Liver (tissue), 9 donors: ENCODE measurements around the gene KHSRP. TPM values are rescaled to one million over a fixed set of nuclear protein-coding genes. Genes with fewer than 3 reads are reported as not detected.

ENCODE experiments used
- DNase-seq: peaks from one replicate; pipeline ENCODE4 v3.0.0-alpha.2; 2017; ENCODE audit warnings: low spot score
- H3K27ac ChIP-seq, 2 donors: one replicate each; pipeline ENCODE4 v1.7.0; 2013; ENCODE audit warnings: inconsistent platforms in 2 of 2, low read length in 2 of 2, control low read depth in 1 of 2, low read depth in 1 of 2, mild to moderate bottlenecking in 1 of 2
- H3K27me3 ChIP-seq, 4 donors: one replicate each; pipeline versions ENCODE4 v1.6.1 to v1.7.0; 2013; ENCODE audit warnings: low read length in 3 of 4, inconsistent platforms in 1 of 4, mild to moderate bottlenecking in 1 of 4, moderate library complexity in 1 of 4; ENCODE audit not compliant: control insufficient read depth in 4 of 4, insufficient read depth in 4 of 4
- H3K36me3 ChIP-seq, 4 donors: one replicate each; pipeline versions ENCODE4 v1.6.1 to v1.7.0; 2013; ENCODE audit warnings: low read length in 3 of 4, mild to moderate bottlenecking in 3 of 4, low read depth in 1 of 4, moderate library complexity in 1 of 4; ENCODE audit not compliant: control insufficient read depth in 4 of 4, insufficient read depth in 3 of 4
- H3K4me1 ChIP-seq, 4 donors: one replicate each; pipeline versions ENCODE4 v1.6.1 to v1.7.0; 2013; ENCODE audit warnings: low read length in 3 of 4, mild to moderate bottlenecking in 3 of 4, moderate library complexity in 1 of 4; ENCODE audit not compliant: control insufficient read depth in 4 of 4, insufficient read depth in 4 of 4
- H3K4me3 ChIP-seq, 3 donors: one replicate each; pipeline versions ENCODE4 v1.6.1 to v1.7.0; 2013; ENCODE audit warnings: low read length in 3 of 3, control low read depth in 1 of 3, low read depth in 1 of 3, mild to moderate bottlenecking in 1 of 3
- H3K9ac ChIP-seq, 2 donors: one replicate each; pipeline ENCODE4 v1.7.0; 2013; ENCODE audit warnings: low read length in 2 of 2, mild to moderate bottlenecking in 2 of 2, moderate library complexity in 2 of 2, control low read depth in 1 of 2, low read depth in 1 of 2
- H3K9me3 ChIP-seq, 4 donors: one replicate each; pipeline versions ENCODE4 v1.6.1 to v1.7.0; 2013; ENCODE audit warnings: low read length in 3 of 4; ENCODE audit not compliant: control insufficient read depth in 4 of 4
- EGR1 ChIP-seq, 2 donors: IDR thresholded peaks; 2 replicates each; pipeline ENCODE4 v1.6.1; 2016 to 2018; ENCODE audit warnings: antibody characterized with exemption in 2 of 2, low read depth in 2 of 2
- FOXA1 ChIP-seq: IDR thresholded peaks from 2 replicates; pipeline ENCODE4 v1.6.1; 2016; ENCODE audit warnings: antibody characterized with exemption
- FOXA2 ChIP-seq: IDR thresholded peaks from 2 replicates; pipeline ENCODE4 v1.6.1; 2016; ENCODE audit warnings: antibody characterized with exemption
- GABPA ChIP-seq, 2 donors: IDR thresholded peaks in 1 of 2; conservative IDR thresholded peaks in 1 of 2; 2 replicates each; pipeline ENCODE4 v1.6.1; 2016; ENCODE audit warnings: antibody characterized with exemption in 2 of 2, mild to moderate bottlenecking in 1 of 2, moderate library complexity in 1 of 2
- HNF4A ChIP-seq, 2 donors: conservative IDR thresholded peaks; 2 replicates each; pipeline ENCODE4 v1.6.1; 2016; ENCODE audit warnings: antibody characterized with exemption in 2 of 2, mild to moderate bottlenecking in 2 of 2
- HNF4G ChIP-seq: IDR thresholded peaks from 2 replicates; pipeline ENCODE4 v1.6.1; 2016; ENCODE audit warnings: antibody characterized with exemption
- JUND ChIP-seq, 2 donors: IDR thresholded peaks; 2 replicates each; pipeline ENCODE4 v1.6.1; 2016; ENCODE audit warnings: antibody characterized with exemption in 2 of 2
- NR2F2 ChIP-seq: IDR thresholded peaks from 2 replicates; pipeline ENCODE4 v1.6.1; 2016; ENCODE audit warnings: antibody characterized with exemption
- RAD21 ChIP-seq, 2 donors: IDR thresholded peaks; 2 replicates each; pipeline ENCODE4 v1.6.1; 2016; ENCODE audit warnings: antibody characterized with exemption in 2 of 2, mild to moderate bottlenecking in 2 of 2
- RXRA ChIP-seq, 2 donors: IDR thresholded peaks; 2 replicates each; pipeline ENCODE4 v1.6.1; 2017 to 2018; ENCODE audit warnings: antibody characterized with exemption in 2 of 2, mild to moderate bottlenecking in 1 of 2
- SP1 ChIP-seq: IDR thresholded peaks from 2 replicates; pipeline ENCODE4 v1.6.1; 2018; ENCODE audit warnings: antibody characterized with exemption, mild to moderate bottlenecking
- TAF1 ChIP-seq: conservative IDR thresholded peaks from 2 replicates; pipeline ENCODE4 v1.6.1; 2016; ENCODE audit warnings: antibody characterized with exemption, mild to moderate bottlenecking
- YY1 ChIP-seq: IDR thresholded peaks from 2 replicates; pipeline ENCODE4 v1.6.1; 2016; ENCODE audit warnings: antibody characterized with exemption, mild to moderate bottlenecking
- WGBS: extraction: QIAGEN DNeasy Blood & Tissue Kit; methylation state at CpG from one replicate; pipeline ENCODE4 v1.1.7; 2013; 5-methylcytosine and 5-hydroxymethylcytosine counted together
- polyA plus RNA-seq, 2 donors: library from polyadenylated mRNA; stranded (reverse) in 1 of 2; unstranded in 1 of 2; fragments of 200-250 nt in 1 of 2; fragments of >200 nt in 1 of 2; fragmentation: Nextera tagmentation in 1 of 2; extraction: Ambion mirVana in 1 of 2; gene quantifications; one replicate each; pipeline versions ENCODE4 v1.2.1 to v1.2.3, GENCODE V29; 2013 to 2015
- total RNA-seq, 2 donors: library from RNA; depleted of rRNA; stranded (reverse); fragments of >200 nt; gene quantifications; one replicate each; pipeline ENCODE4 v1.2.3, GENCODE V29; 2014
- TF ChIP-seq, protein P1 (sequence below): IDR thresholded peaks from 2 replicates; pipeline ENCODE4 v1.6.1; 2016; ENCODE audit warnings: antibody characterized with exemption
- TF ChIP-seq, protein P2 (sequence below): fragments of 150-350 bp; IDR thresholded peaks from 2 replicates; pipeline ENCODE4 v1.5.1; 2017; ENCODE audit warnings: improper control_type of control experiment, low read depth, low read length; ENCODE audit not compliant: missing input control
- TF ChIP-seq, protein P3 (sequence below): IDR thresholded peaks from 2 replicates; pipeline ENCODE4 v1.6.1; 2016; ENCODE audit warnings: antibody characterized with exemption
- TF ChIP-seq, protein P4 (sequence below): IDR thresholded peaks from 2 replicates; pipeline ENCODE4 v1.6.1; 2016; ENCODE audit warnings: antibody characterized with exemption, mild to moderate bottlenecking
- TF ChIP-seq, protein P5 (sequence below): IDR thresholded peaks from 2 replicates; pipeline ENCODE4 v1.6.1; 2016; ENCODE audit warnings: antibody characterized with exemption
- donor health status: healthy.
- donor health status: healthy.
- donor health status: healthy.
- donor health status: healthy.
- donor health status: healthy.

The KHSRP gene
- total and polyA plus RNA-seq, 4 donors: 8.0 to 132 (median 66.1) TPM

DNA sequence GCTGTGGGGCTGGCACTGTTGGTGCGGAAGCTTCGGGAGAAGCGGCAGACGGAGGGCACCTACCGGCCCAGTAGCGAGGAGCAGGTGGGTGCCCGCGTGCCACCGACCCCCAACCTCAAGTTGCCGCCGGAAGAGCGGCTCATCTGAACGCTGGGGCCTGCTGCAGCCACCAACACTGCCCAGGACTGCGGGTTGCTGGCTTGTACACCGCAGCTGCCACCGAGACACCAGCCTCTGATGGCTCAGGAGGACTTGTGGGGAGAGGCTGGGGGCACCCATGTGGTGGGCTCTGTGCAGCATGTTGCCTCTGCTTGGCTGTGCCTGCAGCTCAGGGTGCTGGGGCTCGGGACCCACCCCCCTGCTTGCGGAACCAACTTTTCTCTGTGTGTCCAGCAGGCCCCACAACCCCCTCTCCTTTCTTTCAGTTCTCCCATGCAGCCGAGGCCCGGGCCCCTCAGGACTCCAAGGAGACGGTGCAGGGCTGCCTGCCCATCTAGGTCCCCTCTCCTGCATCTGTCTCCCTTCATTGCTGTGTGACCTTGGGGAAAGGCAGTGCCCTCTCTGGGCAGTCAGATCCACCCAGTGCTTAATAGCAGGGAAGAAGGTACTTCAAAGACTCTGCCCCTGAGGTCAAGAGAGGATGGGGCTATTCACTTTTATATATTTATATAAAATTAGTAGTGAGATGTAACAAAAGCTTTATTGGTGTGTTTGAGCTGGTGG lies 42.1 kb upstream of the KHSRP start:
- peaks cover 3 to 9% (median 5%) of the 10 kb centered on the region in 4 donors for H3K36me3 ChIP-seq
- no peak for TF ChIP-seq SP1
- TF ChIP-seq FOXA2: no peak
- TF ChIP-seq, protein P1, sequence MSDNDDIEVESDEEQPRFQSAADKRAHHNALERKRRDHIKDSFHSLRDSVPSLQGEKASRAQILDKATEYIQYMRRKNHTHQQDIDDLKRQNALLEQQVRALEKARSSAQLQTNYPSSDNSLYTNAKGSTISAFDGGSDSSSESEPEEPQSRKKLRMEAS: no peak
- TF ChIP-seq RXRA (IDR thresholded peaks at IDR 0.05): no peak
- TF ChIP-seq GABPA (IDR thresholded peaks at IDR 0.05 in 1 of 2, conservative IDR thresholded peaks at IDR 0.05 in 1 of 2): no peak
- TF ChIP-seq EGR1 (IDR thresholded peaks at IDR 0.05; ENCODE audit: low read depth in 2 of 2): no peak
- DNase-seq: no peak
- H3K4me1 ChIP-seq: peaks cover 0 to 10% (median 6%) of the 10 kb centered on the region in 4 donors
- WGBS: 94% methylated on average over 21 of the region's 21 CpGs
- no peak overlapping the region for H3K4me3 ChIP-seq
- H3K27ac ChIP-seq: no peak overlapping the region
- H3K9ac ChIP-seq: no peak overlapping the region
- no peaks in the 10 kb centered on the region for H3K9me3 ChIP-seq
- H3K27me3 ChIP-seq: no peaks in the 10 kb centered on the region

DNA sequence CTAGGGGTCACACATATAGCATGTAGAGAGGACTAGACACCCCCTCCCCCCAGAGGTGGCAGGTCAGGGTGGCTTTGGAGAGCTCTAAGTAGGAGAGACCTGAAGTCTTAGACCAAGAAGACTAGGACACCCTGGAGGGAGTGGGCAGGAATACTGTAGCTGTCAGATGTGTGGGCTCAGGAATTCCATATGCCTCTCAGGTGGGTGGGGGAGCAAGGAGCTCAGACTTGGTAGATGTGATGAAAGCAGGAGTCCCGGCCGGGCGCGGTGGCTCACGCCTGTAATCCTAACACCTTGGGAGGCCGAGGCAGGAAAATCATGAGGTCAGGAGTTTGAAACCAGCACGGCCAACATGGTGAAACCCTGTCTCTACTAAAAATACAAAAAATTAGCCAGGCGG lies 41.1 kb upstream of the KHSRP start:
- Histone ChIP-seq H3K4me1 (peaks cover 0 to 11% (median 6%) of the 10 kb centered on the region in 4 donors), H3K27me3 (no peaks in the 10 kb centered on the region), H3K4me3 (no peak overlapping the region), H3K36me3 (peaks cover 3 to 9% (median 5%) of the 10 kb centered on the region in 4 donors), H3K9me3 (no peaks in the 10 kb centered on the region), H3K27ac (no peak overlapping the region), H3K9ac (no peak overlapping the region)
- DNase-seq: no peak
- WGBS: 96% methylated on average over 8 of the region's 8 CpGs
- TF ChIP-seq, protein P2, sequence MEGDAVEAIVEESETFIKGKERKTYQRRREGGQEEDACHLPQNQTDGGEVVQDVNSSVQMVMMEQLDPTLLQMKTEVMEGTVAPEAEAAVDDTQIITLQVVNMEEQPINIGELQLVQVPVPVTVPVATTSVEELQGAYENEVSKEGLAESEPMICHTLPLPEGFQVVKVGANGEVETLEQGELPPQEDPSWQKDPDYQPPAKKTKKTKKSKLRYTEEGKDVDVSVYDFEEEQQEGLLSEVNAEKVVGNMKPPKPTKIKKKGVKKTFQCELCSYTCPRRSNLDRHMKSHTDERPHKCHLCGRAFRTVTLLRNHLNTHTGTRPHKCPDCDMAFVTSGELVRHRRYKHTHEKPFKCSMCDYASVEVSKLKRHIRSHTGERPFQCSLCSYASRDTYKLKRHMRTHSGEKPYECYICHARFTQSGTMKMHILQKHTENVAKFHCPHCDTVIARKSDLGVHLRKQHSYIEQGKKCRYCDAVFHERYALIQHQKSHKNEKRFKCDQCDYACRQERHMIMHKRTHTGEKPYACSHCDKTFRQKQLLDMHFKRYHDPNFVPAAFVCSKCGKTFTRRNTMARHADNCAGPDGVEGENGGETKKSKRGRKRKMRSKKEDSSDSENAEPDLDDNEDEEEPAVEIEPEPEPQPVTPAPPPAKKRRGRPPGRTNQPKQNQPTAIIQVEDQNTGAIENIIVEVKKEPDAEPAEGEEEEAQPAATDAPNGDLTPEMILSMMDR: no peak
- TF ChIP-seq, protein P1: no peak
- TF ChIP-seq YY1 (no peak), TAF1 (no peak), FOXA1 (no peak), GABPA (IDR thresholded peaks at IDR 0.05 in 1 of 2, conservative IDR thresholded peaks at IDR 0.05 in 1 of 2) (no peak), RXRA (IDR thresholded peaks at IDR 0.05) (no peak), SP1 (no peak), HNF4A (conservative IDR thresholded peaks at IDR 0.05) (no peak), FOXA2 (no peak), JUND (IDR thresholded peaks at IDR 0.05) (no peak), RAD21 (IDR thresholded peaks at IDR 0.05) (no peak), EGR1 (IDR thresholded peaks at IDR 0.05; ENCODE audit: low read depth in 2 of 2) (no peak), NR2F2 (no peak), HNF4G (no peak)
- TF ChIP-seq, protein P3, sequence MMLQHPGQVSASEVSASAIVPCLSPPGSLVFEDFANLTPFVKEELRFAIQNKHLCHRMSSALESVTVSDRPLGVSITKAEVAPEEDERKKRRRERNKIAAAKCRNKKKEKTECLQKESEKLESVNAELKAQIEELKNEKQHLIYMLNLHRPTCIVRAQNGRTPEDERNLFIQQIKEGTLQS: no peak
- TF ChIP-seq, protein P4, sequence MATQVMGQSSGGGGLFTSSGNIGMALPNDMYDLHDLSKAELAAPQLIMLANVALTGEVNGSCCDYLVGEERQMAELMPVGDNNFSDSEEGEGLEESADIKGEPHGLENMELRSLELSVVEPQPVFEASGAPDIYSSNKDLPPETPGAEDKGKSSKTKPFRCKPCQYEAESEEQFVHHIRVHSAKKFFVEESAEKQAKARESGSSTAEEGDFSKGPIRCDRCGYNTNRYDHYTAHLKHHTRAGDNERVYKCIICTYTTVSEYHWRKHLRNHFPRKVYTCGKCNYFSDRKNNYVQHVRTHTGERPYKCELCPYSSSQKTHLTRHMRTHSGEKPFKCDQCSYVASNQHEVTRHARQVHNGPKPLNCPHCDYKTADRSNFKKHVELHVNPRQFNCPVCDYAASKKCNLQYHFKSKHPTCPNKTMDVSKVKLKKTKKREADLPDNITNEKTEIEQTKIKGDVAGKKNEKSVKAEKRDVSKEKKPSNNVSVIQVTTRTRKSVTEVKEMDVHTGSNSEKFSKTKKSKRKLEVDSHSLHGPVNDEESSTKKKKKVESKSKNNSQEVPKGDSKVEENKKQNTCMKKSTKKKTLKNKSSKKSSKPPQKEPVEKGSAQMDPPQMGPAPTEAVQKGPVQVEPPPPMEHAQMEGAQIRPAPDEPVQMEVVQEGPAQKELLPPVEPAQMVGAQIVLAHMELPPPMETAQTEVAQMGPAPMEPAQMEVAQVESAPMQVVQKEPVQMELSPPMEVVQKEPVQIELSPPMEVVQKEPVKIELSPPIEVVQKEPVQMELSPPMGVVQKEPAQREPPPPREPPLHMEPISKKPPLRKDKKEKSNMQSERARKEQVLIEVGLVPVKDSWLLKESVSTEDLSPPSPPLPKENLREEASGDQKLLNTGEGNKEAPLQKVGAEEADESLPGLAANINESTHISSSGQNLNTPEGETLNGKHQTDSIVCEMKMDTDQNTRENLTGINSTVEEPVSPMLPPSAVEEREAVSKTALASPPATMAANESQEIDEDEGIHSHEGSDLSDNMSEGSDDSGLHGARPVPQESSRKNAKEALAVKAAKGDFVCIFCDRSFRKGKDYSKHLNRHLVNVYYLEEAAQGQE: no peak
- TF ChIP-seq, protein P5, sequence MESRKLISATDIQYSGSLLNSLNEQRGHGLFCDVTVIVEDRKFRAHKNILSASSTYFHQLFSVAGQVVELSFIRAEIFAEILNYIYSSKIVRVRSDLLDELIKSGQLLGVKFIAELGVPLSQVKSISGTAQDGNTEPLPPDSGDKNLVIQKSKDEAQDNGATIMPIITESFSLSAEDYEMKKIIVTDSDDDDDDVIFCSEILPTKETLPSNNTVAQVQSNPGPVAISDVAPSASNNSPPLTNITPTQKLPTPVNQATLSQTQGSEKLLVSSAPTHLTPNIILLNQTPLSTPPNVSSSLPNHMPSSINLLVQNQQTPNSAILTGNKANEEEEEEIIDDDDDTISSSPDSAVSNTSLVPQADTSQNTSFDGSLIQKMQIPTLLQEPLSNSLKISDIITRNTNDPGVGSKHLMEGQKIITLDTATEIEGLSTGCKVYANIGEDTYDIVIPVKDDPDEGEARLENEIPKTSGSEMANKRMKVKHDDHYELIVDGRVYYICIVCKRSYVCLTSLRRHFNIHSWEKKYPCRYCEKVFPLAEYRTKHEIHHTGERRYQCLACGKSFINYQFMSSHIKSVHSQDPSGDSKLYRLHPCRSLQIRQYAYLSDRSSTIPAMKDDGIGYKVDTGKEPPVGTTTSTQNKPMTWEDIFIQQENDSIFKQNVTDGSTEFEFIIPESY: no peak
